Left renal pelvis (tissue), 4 donors: ENCODE results near the gene RNF144A. TPM values are rescaled to one million over a fixed set of nuclear protein-coding genes. Genes with fewer than 3 reads are reported as not detected.

Experiments
- DNase-seq, 4 donors: peaks; one replicate each; pipeline ENCODE4 v3.0.0-alpha.2; 2013; ENCODE audit warnings: low read depth in 4 of 4, low spot score in 3 of 4
- polyA plus RNA-seq, 4 donors: library from polyadenylated mRNA; unstranded; fragments of 120-200 nt; gene quantifications; one replicate each; pipeline ENCODE4 v1.2.1, GENCODE V29; 2013; ENCODE audit not compliant: insufficient read length in 4 of 4

Gene RNF144A
- polyA plus RNA-seq, 4 donors = 51.7 to 79.3 (median 66.6) TPM

- DNase-seq = no peak
Measured at GRCh38 chr2:7017671-7018281, 100.6 kb downstream of the RNF144A start.

GRCh38 chr2:7018282-7018701 is 101.1 kb downstream of the RNF144A start:
- no peak for DNase-seq

DNA sequence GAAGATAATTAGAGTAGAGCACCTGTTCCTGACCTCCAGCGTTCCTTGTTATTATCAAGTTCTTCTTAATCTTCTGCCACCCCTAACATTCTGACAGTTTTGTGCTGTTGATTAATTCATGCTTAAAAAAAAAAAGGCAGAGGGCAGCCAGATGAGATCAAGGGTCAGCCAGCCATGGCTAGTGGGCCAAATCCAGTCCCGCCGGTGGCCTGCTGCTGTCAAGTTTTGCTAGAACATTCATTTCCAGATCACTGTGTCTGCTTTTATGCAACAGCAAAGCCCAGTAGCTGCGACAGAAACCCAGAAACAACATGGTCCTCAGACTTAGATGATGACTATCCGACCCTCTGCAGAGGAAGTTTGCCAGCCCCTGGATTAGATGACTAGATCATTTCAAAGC is 101.6 kb downstream of the RNF144A start:
- no peak for DNase-seq

- no peak for DNase-seq
Measured at GRCh38 chr2:7019191-7019590, 102.0 kb downstream of the RNF144A start.

DNA sequence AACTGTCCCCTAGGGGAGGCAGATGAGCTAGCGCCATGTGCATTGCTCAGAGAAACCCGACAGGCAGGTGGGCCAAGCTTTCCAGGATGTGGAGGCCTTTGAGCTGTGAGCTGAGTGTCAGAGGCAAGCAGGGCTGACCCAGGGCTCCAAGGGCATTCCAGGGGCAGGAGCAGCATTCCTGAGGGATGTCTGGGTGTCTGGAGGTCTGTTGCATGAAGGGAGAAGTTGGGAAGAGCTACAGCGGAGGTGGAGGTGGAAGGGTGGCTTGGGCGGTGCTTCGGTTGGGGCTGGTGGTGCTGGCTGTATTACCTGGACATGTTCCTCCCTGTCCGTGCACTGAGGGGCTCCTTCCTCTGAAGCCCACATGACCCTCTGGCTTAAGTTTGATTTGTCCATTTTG is 102.8 kb downstream of the RNF144A start:
- DNase-seq = no peak

- DNase-seq = no peak
Measured at GRCh38 chr2:7020468-7020867, 103.3 kb downstream of the RNF144A start.

GRCh38 chr2:7020939-7021470 is 103.8 kb downstream of the RNF144A start:
- no peak for DNase-seq

DNA sequence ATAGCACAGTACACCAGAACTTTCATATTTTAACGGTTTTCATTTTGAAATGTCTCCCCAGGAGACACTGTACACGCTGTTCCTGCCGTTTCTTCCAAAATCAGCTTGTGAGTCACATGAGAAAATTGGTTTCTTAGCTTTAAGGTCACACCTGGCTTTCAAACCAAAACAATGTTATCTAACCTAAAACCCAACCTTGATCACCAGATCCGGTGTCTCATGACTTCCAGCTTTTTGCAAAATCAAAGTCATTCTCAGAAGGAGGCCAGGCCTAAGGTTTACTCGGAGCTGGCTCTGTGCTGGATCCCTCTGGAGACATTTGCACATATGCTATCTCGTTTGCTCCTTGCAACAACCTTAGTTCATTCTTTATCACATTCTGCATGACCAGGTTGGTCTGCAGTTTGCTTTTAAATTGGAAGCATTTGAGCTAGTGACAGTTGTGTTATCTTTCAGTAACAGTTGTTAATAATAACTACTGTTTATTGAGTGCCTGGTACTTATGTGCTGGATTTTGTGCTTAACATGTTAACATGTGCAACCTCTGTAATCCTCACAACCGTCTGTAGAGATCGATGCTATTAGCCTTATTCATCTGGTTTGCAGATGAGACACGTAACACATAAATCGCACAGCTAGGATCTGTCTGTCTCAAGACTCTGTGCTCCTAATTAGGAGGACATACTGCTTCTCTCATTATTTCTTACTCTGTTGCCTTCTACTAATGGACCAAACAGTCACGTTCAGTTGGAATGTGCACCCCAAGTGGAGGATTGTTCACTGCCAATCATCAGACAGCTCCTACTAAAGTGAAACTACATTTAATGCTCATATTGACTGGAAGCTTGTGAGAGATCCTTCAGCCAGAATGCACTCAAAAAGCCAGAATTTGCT is 105.5 kb downstream of the RNF144A start:
- DNase-seq = no peak

DNA sequence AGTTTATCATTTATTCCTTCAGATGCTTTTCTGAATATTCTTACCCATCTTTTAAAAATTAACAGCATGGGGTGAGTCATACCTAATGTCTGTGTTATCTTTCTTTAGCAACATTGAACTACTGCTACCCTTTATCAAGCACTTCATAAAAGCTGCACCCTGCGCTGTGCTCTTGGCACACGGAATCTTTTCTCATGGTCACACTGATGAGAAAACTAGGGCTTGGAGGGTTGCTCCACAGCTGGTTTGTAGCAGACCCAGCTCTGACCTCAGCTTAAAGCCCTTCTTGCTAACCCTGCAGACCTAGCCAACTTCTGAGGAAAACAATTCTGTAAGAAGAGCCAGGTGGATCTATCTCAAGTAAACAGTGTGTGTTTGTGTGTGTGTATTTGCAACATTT is 106.3 kb downstream of the RNF144A start:
- no peak for DNase-seq

- no peak for DNase-seq
Measured at GRCh38 chr2:7024261-7024660, 107.0 kb downstream of the RNF144A start.

DNA sequence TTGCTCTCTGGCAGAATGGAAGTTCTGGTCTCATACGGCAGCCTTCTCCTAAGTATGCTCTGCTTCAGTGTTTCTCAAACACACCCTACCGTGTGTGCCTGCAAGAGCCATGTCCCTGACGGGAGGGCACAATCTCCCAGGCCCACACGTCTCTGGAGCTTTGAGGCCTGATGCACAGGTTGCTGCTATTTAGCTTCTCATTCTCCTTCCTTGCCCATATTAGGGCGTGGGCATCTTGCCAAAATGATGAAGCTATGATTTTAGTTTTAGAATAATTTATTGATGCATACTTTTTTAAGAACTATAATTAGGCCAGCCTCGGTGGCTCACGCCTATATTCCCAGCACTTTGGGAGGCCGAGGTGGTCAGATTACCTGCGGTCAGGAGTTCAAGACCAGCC is 107.9 kb downstream of the RNF144A start:
- no peak for DNase-seq

- peak; percentile 83 to 88 (median 84) for DNase-seq
Measured at GRCh38 chr2:7026742-7027141, 109.5 kb downstream of the RNF144A start.

DNA sequence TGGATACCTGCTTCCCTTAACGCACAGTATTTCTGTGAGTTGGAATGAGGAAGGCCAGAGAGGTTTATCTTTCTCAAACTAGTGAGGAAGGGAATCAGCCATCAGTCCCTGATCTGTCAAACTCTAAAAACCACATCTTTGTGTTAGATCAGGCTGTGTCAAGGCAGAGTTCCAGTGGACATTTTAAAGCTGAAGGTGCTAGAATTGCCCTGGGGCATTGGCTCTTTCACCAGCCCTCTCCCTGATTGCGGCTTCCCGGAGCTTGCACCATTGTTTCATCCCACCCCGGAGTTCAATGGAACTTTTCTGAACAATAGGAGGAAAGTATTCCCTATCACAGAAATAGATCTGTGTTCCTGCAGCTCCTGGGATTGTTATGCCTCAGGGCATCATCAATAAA is 110.2 kb downstream of the RNF144A start:
- DNase-seq = no peak

DNA sequence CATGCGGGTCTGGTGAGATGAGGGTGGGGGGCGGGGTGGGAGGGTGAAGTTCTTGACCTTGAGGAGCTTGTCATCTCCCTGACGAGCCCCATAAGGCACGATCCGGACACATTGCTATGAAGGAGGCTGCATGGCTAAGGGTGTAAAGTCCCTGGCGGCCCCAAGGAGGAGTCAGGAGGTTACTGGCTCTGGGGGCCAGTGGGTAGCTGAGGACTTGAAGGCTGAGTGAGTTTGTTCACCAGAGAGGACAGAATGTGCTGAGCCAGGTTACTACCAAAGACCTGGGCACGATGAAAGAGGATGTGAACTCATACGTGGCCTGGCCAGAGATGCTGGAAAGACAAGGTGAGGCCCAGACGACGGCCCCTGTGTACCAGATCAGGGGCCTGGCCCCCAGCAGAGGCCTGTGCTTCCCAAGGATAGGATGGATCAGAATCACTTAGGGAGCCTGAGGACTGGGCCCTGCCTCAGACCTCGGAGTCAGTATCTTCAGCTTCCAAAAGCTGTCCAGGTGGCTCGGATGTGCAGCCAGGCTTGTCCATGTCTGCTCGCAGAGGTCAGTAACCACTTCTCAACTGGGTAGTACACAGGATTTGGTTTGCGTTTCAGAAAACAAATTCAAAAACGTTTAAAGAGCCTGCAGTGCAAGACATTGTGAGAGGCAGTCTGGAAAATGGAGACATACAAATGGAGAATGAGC is 110.9 kb downstream of the RNF144A start:
- no peak for DNase-seq

GRCh38 chr2:7028846-7029245 is 111.6 kb downstream of the RNF144A start:
- DNase-seq = no peak

GRCh38 chr2:7029291-7030059 is 112.3 kb downstream of the RNF144A start:
- no peak for DNase-seq

- DNase-seq = no peak
Measured at GRCh38 chr2:7030810-7031209, 113.6 kb downstream of the RNF144A start.

GRCh38 chr2:7031547-7032245 is 114.5 kb downstream of the RNF144A start:
- no peak for DNase-seq

DNA sequence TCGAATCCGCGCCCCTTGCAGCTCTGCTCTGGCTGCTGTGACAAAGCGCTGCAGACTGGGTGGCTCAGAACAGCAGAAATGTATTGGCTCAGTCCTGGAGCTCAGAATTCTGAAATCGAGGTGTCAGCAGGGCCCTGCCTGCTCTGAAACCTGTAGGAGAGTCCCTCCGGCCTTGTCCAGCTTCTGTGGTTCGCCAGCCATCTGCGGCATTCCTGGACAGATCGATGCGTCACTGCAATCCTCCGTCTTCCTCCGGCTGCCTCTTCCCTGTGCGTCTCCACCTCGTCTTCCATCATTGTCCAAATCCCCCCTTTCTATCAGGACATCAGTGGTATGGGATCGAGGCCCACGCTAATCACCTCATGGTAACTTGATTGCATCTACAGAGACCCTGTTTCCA is 115.2 kb downstream of the RNF144A start:
- DNase-seq = no peak
